Measurements from ENCODE around the gene SLC6A7.

DNA sequence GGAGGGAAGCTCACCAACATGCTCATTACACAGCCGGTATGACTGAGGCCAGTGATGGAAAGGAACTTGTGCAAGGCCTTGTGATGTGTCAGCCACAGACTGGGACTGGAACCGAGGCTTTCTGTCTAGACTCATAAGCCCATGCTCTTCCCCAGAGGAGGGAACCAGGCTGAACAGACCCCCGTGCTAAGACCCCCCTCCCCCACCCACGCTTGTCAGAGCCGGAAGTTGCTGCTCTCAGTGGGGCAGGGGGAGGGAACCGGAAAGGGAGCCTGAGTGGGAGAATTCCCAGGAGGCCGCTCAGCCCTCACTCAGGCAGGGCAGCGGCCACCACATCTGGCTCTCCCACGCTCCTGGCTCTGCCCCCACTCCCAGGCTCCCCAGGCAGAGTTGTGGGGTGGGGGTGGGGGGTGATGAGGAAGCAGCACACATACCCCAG lies 30.1 kb upstream of the SLC6A7 start:
- TF ChIP-seq, protein P1, sequence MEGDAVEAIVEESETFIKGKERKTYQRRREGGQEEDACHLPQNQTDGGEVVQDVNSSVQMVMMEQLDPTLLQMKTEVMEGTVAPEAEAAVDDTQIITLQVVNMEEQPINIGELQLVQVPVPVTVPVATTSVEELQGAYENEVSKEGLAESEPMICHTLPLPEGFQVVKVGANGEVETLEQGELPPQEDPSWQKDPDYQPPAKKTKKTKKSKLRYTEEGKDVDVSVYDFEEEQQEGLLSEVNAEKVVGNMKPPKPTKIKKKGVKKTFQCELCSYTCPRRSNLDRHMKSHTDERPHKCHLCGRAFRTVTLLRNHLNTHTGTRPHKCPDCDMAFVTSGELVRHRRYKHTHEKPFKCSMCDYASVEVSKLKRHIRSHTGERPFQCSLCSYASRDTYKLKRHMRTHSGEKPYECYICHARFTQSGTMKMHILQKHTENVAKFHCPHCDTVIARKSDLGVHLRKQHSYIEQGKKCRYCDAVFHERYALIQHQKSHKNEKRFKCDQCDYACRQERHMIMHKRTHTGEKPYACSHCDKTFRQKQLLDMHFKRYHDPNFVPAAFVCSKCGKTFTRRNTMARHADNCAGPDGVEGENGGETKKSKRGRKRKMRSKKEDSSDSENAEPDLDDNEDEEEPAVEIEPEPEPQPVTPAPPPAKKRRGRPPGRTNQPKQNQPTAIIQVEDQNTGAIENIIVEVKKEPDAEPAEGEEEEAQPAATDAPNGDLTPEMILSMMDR (IDR thresholded peaks at IDR 0.05) = no peak
- no peak for TF ChIP-seq POLR2A (IDR thresholded peaks at IDR 0.05)

All from tibial nerve (tissue), 3 donors.